H54 (cell line): ENCODE results near the gene DIAPH2.

Experiments used
- DNase-seq: peaks from one replicate; pipeline ENCODE4 v3.0.0; 2011; ENCODE audit warnings: low spot score, mixed read lengths; ENCODE audit not compliant: insufficient read length
- FAIRE-seq: peaks from 3 replicates; lab custom pipeline; 2011; peaks lifted over from hg19 to GRCh38; lab: Jason Lieb, UNC
- POLR2A ChIP-seq: IDR thresholded peaks from 2 replicates; pipeline ENCODE4 v1.6.1; 2011; ENCODE audit warnings: low read depth, mild to moderate bottlenecking, low read length

DIAPH2 gene

GRCh38 chrX:97119474-97120109 is 434.9 kb downstream of the DIAPH2 start:
- DNase-seq (no peak), FAIRE-seq (no peak)
- no peak for TF ChIP-seq POLR2A

- DNase-seq (no peak), FAIRE-seq (no peak)
- TF ChIP-seq POLR2A = no peak
Measured at GRCh38 chrX:97123001-97123400, 438.4 kb downstream of the DIAPH2 start.

DNA sequence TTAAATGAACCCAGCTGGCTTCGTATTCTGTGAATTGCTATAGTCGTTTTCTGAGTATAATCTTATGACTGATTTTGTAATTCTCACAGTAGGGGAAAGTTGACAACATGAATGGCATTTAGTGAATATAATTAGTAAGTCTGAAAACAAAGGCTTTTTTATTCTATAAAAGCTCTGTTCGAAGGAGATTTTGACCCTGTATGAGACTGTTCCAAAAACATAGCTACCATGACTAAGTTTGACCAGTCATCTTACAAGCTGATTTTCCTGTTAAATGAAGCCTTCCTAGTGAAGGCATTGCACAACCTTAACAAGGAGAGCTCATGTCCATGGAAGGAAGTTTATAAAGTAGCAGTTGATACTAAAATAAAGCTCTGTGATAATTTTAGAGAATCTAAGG is 441.4 kb downstream of the DIAPH2 start:
- DNase-seq = no peak
- no peak for TF ChIP-seq POLR2A
- FAIRE-seq = no peak

- FAIRE-seq (no peak), DNase-seq (no peak)
Measured at GRCh38 chrX:97132664-97133415, 448.2 kb downstream of the DIAPH2 start.

GRCh38 chrX:97145934-97146333 is 461.3 kb downstream of the DIAPH2 start:
- TF ChIP-seq POLR2A = no peak
- DNase-seq (no peak), FAIRE-seq (no peak)

More at GRCh38 chrX:97132664-97133415, 448.2 kb downstream of the DIAPH2 start:
- TF ChIP-seq POLR2A = no peak

GRCh38 chrX:97155816-97156215 is 471.2 kb downstream of the DIAPH2 start:
- DNase-seq = no peak
- no peak for FAIRE-seq
- TF ChIP-seq POLR2A = no peak

- TF ChIP-seq POLR2A = no peak
- no peak for DNase-seq
- FAIRE-seq = no peak
Measured at GRCh38 chrX:97158269-97158668, 473.6 kb downstream of the DIAPH2 start.

DNA sequence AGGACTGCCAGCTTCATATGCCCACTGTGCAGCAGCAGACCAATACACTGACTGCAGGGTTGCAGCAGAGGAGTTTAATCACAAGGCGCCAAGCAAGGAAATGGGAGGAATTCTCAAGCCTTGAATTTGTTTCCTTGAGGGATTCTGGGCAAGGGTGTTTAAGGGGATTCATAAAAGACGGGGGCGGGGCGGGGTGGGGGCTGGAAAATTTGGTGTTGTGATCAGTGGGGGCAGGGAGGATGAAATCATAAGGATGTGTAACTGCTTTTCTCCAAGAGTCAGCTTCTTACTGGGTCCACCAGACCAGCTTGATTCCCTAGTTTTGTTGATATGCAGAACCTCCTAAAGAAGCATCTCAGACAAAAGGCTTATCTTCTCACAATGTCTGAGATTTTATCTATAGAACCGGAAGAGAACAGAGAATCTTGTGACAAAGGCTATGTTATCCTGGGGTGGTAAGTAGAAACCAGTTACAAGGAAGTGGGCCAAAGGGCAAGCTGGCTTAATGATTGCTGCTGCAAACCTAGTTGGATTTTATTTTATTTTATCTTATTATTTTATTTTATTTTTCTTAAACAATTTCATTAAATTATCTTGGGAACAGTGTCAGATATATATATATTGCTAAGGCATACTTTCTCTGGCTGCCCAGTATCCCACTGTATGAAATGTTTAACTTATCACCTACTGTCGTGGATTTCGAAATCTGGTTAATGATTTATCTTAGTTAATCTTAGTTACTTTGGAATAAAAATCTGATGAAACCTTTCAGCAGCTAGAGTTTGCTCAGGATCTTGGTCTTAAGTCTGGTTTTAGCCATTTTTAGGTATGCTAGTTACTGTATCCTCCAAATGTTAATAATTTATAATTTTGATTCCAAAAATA is 475.5 kb downstream of the DIAPH2 start:
- no peak for DNase-seq
- FAIRE-seq = no peak

GRCh38 chrX:97167333-97167732 is 482.7 kb downstream of the DIAPH2 start:
- no peak for DNase-seq
- FAIRE-seq = no peak
- no peak for TF ChIP-seq POLR2A

More for the DNA sequence above, 475.5 kb downstream of the DIAPH2 start:
- no peak for TF ChIP-seq POLR2A

- TF ChIP-seq POLR2A = no peak
- no peak for FAIRE-seq
Measured at GRCh38 chrX:97168646-97169045, 484.0 kb downstream of the DIAPH2 start.

GRCh38 chrX:97175147-97175546 is 490.5 kb downstream of the DIAPH2 start:
- FAIRE-seq = no peak
- no peak for TF ChIP-seq POLR2A

More at GRCh38 chrX:97168646-97169045, 484.0 kb downstream of the DIAPH2 start:
- DNase-seq = no peak

DNA sequence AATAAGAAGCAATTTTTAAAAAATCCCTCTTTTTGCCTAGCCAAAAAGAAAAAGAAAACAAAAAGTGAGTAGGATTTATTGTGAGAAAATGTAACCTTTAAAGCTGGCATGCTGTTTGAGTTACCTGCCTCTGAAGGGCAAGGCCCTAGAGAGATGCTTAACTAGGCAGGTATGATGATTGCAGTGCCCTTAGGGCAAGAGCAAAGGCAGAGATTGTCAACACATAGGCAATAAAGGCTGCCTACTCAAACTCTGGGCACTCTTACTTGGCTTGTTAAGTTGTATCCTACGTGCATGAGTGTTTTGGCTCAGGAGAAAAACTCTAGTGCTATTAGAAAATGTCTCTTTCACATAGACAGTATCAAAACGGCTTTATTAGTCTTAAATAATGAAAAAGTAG is 505.0 kb downstream of the DIAPH2 start:
- no peak for TF ChIP-seq POLR2A
- FAIRE-seq (no peak), DNase-seq (no peak)

More at GRCh38 chrX:97175147-97175546, 490.5 kb downstream of the DIAPH2 start:
- DNase-seq = no peak

- no peak for DNase-seq
- FAIRE-seq = no peak
- no peak for TF ChIP-seq POLR2A
Measured at GRCh38 chrX:97199501-97199900, 514.9 kb downstream of the DIAPH2 start.

DNA sequence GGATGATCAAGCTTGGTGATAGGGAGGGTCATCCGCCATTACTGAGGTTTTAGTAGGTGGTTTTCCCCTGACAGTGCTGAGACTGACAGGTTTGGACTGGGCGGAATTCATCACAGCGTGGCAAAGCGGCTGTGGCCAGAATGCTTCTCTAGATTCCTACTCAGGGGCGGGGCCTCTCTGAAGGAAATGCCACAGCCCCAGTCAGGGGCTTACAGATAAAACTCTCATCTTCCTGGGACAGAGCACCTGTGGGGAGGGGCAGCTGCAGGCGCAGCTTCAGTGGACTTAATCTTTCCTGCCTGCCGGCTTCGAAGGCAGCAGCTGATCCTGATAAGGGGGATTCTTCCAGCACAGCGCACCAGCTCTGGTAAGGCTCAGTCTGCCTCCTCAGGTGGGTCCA is 515.8 kb downstream of the DIAPH2 start:
- TF ChIP-seq POLR2A = no peak
- FAIRE-seq (no peak), DNase-seq (no peak)
